ENCODE data around the gene ACTA2.
"Not testable (repeated sequence)": the region's sequence is repeated elsewhere in the genome, so short reads cannot be mapped to it uniquely, and the experiment has no call there.

Gene ACTA2

GRCh38 chr10:88949051-88949450 lies 3.5 kb downstream of the ACTA2 start:
- DNase-seq: no peak

- no peak for DNase-seq
Measured at GRCh38 chr10:88946965-88947590, 5.5 kb downstream of the ACTA2 start.

- no peak for DNase-seq
Measured at GRCh38 chr10:88946200-88946599, 6.4 kb downstream of the ACTA2 start.

- DNase-seq: no peak
Measured at GRCh38 chr10:88944813-88945212, 7.8 kb downstream of the ACTA2 start.

GRCh38 chr10:88943778-88944177 lies 8.8 kb downstream of the ACTA2 start:
- DNase-seq: no peak

- DNase-seq: no peak
Measured at GRCh38 chr10:88941026-88941425, 11.5 kb downstream of the ACTA2 start.

GRCh38 chr10:88938938-88939337 lies 13.6 kb downstream of the ACTA2 start:
- DNase-seq: no peak

- no peak for DNase-seq
Measured at GRCh38 chr10:88938039-88938438, 14.5 kb downstream of the ACTA2 start.

GRCh38 chr10:88936656-88937055 lies 15.9 kb downstream of the ACTA2 start:
- no peak for DNase-seq

GRCh38 chr10:88934900-88935672 lies 17.5 kb downstream of the ACTA2 start:
- peak; percentile 31 to 81 (median 59) for DNase-seq

GRCh38 chr10:88933564-88933963 lies 19.0 kb downstream of the ACTA2 start:
- no peak for DNase-seq

- DNase-seq: peak in 3 of 5 donors; percentile 8 to 65 (median 31)
Measured at GRCh38 chr10:88932539-88933256, 19.9 kb downstream of the ACTA2 start.

- DNase-seq: not testable (repeated sequence)
Measured at GRCh38 chr10:88932029-88932428, 20.5 kb downstream of the ACTA2 start.

- no peak for DNase-seq
Measured at GRCh38 chr10:88931548-88931947, 21.0 kb downstream of the ACTA2 start.

- no peak for DNase-seq
Measured at GRCh38 chr10:88928254-88928653, 24.3 kb downstream of the ACTA2 start.

GRCh38 chr10:88927416-88927690 lies 25.2 kb downstream of the ACTA2 start:
- DNase-seq: no peak

GRCh38 chr10:88926566-88927415 lies 25.8 kb downstream of the ACTA2 start:
- DNase-seq: no peak

GRCh38 chr10:88923520-88923919 lies 29.1 kb downstream of the ACTA2 start:
- DNase-seq: no peak

- DNase-seq: no peak
Measured at GRCh38 chr10:88922041-88922440, 30.5 kb downstream of the ACTA2 start.

- DNase-seq: no peak
Measured at GRCh38 chr10:88920986-88921593, 31.5 kb downstream of the ACTA2 start.

- DNase-seq: no peak
Measured at GRCh38 chr10:88920198-88920597, 32.4 kb downstream of the ACTA2 start.

- no peak for DNase-seq
Measured at GRCh38 chr10:88919041-88919440, 33.5 kb downstream of the ACTA2 start.
